GM12892 (cell line): ENCODE measurements around the gene DTX3.

Experiments used
- POLR2A ChIP-seq: IDR thresholded peaks from 2 replicates; pipeline ENCODE4 v1.6.1; 2011; ENCODE audit warnings: low read depth, low read length, control low read depth
- POLR2AphosphoS5 ChIP-seq: IDR thresholded peaks from 2 replicates; pipeline ENCODE4 v1.6.1; 2011; ENCODE audit warnings: low read depth, low read length, control low read depth

- no peak for TF ChIP-seq POLR2A
- TF ChIP-seq POLR2AphosphoS5, result no peak
These were observed 29.8 kb upstream of the DTX3 start for GRCh38 chr12:57574795-57575194.
